Osteoblast (primary cell): Measurements from ENCODE around the gene DRD4. TPM values are rescaled to one million over a fixed set of nuclear protein-coding genes. Genes with fewer than 3 reads are reported as not detected.

ENCODE experiments used
- DNase-seq: peaks from one replicate; pipeline ENCODE4 v3.0.0; 2011; ENCODE audit warnings: low spot score, mixed read lengths; ENCODE audit not compliant: insufficient read length; ENCODE audit errors: missing footprints
- H2AFZ ChIP-seq: 2 replicates; pipeline ENCODE4 v1.6.0; 2011; ENCODE audit warnings: mild to moderate bottlenecking, low read length
- H3K27ac ChIP-seq: 2 replicates; pipeline ENCODE4 v1.5.1; 2011; ENCODE audit warnings: mild to moderate bottlenecking, low read depth, low read length, moderate library complexity
- H3K27me3 ChIP-seq: 2 replicates; pipeline ENCODE4 v1.6.0; 2012; ENCODE audit warnings: mild to moderate bottlenecking, control low read depth, inconsistent platforms, low read length, moderate library complexity; ENCODE audit not compliant: insufficient read depth
- H3K36me3 ChIP-seq: 2 replicates; pipeline ENCODE4 v1.5.1; 2011; ENCODE audit warnings: mild to moderate bottlenecking, low read length, control low read depth, moderate library complexity; ENCODE audit not compliant: insufficient read depth
- H3K4me1 ChIP-seq: 2 replicates; pipeline ENCODE4 v1.5.1; 2011; ENCODE audit warnings: mild to moderate bottlenecking, low read length, control low read depth, moderate library complexity; ENCODE audit not compliant: insufficient read depth
- H3K4me2 ChIP-seq: 2 replicates; pipeline ENCODE4 v1.6.0; 2011; ENCODE audit warnings: mild to moderate bottlenecking, low read length; ENCODE audit not compliant: insufficient read depth
- H3K4me3 ChIP-seq: fragments of 200-600 bp; sonication (generic); 3 replicates; pipeline ENCODE4 v1.5.1; 2012; ENCODE audit warnings: mild to moderate bottlenecking, low read length, inconsistent platforms; ENCODE audit not compliant: insufficient read depth
- H3K79me2 ChIP-seq: 2 replicates; pipeline ENCODE4 v1.6.0; 2012; ENCODE audit warnings: mild to moderate bottlenecking, low read length, control low read depth, inconsistent platforms; ENCODE audit not compliant: insufficient read depth
- H3K9me3 ChIP-seq: 2 replicates; pipeline ENCODE4 v1.5.1; 2011; ENCODE audit warnings: low read depth, low read length, control low read depth
- H4K20me1 ChIP-seq: 2 replicates; pipeline ENCODE4 v1.6.0; 2012; ENCODE audit warnings: mild to moderate bottlenecking, low read length, control low read depth; ENCODE audit not compliant: insufficient read depth
- CTCF ChIP-seq: IDR thresholded peaks from 2 replicates; pipeline ENCODE4 v1.5.1; 2011; ENCODE audit warnings: mild to moderate bottlenecking, low read depth, low read length, moderate library complexity; ENCODE audit errors: extremely low read depth
- total RNA-seq: library from RNA; depleted of rRNA; stranded (reverse); fragments of >200 nt; gene quantifications from 2 replicates; pipeline ENCODE4 v1.2.3, GENCODE V29; 2012

DRD4 gene
- total RNA-seq, 1 donor, result not detected

- H3K36me3 ChIP-seq, result no peaks in the 10 kb centered on the region
- H3K79me2 ChIP-seq, result no peaks in the 10 kb centered on the region
- no peak overlapping the region for H3K4me3 ChIP-seq
- no peak overlapping the region for H3K27ac ChIP-seq
- H2AFZ ChIP-seq, result no peak overlapping the region
- H3K4me1 ChIP-seq, result peaks cover 15% of the 10 kb centered on the region
- no peak for DNase-seq
- peaks cover 6% of the 10 kb centered on the region for H4K20me1 ChIP-seq
- H3K9me3 ChIP-seq, result no peaks in the 10 kb centered on the region
- H3K27me3 ChIP-seq, result no peaks in the 10 kb centered on the region
- no peak overlapping the region for H3K4me2 ChIP-seq
- TF ChIP-seq CTCF, result no peak
Measured at GRCh38 chr11:625636-626268, 11.3 kb upstream of the DRD4 start.

- Histone ChIP-seq H3K27ac (no peak within 1 kb of the TSS), H3K9me3 (no peaks in the 10 kb centered on the region), H4K20me1 (peaks cover 3% of the 10 kb centered on the region), H3K4me2 (no peak within 1 kb of the TSS), H3K4me1 (peaks cover 15% of the 10 kb centered on the region), H3K79me2 (no peaks in the 10 kb centered on the region), H3K36me3 (no peaks in the 10 kb centered on the region), H3K27me3 (no peaks in the 10 kb centered on the region), H2AFZ (no peak within 1 kb of the TSS), H3K4me3 (no peak within 1 kb of the TSS)
- DNase-seq, result no peak
- no peak for TF ChIP-seq CTCF
Measured at GRCh38 chr11:626475-627307, 10.4 kb upstream of the DRD4 start, which contains the start of gene SCT. TSS of gene SCT (minus strand) at chr11:627181. CDS start at chr11:627143, 38 bp downstream.

- Histone ChIP-seq H3K4me1 (peaks cover 15% of the 10 kb centered on the region), H2AFZ (no peak overlapping the region), H3K4me2 (no peak overlapping the region), H3K36me3 (no peaks in the 10 kb centered on the region), H4K20me1 (peaks cover 3% of the 10 kb centered on the region), H3K9me3 (no peaks in the 10 kb centered on the region), H3K27ac (no peak overlapping the region), H3K27me3 (no peaks in the 10 kb centered on the region), H3K4me3 (no peak overlapping the region), H3K79me2 (no peaks in the 10 kb centered on the region)
- DNase-seq, result no peak
- no peak for TF ChIP-seq CTCF
Measured at GRCh38 chr11:627308-627576, 9.8 kb upstream of the DRD4 start.

DNA sequence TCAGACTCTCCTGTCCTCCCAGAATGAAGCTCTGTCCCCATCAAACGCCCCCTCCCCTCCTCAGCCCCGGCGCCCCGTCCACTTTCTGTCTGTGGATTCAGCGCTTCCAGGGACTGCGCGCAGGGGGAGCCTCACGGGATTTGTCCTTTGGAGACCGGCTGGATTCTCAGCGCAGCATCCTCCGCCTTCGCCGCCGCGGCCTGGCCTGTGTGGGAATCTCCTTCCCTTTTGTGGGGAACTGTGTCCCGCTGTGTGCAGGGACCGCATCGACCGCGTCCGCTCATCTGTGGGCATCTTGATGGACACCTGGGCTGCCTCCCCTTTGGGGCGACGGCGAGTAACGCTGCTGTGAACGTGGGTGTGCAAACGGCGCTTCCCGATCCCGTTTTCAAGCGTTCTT is 9.0 kb upstream of the DRD4 start:
- Histone ChIP-seq H3K4me3 (peak overlapping the region; percentile 14), H3K27ac (peak overlapping the region; percentile 34), H3K27me3 (no peaks in the 10 kb centered on the region), H3K4me1 (peaks cover 15% of the 10 kb centered on the region), H3K36me3 (no peaks in the 10 kb centered on the region), H3K4me2 (peak overlapping the region; percentile 66), H3K79me2 (no peaks in the 10 kb centered on the region), H3K9me3 (no peaks in the 10 kb centered on the region), H2AFZ (peak overlapping the region; percentile 16), H4K20me1 (peaks cover 3% of the 10 kb centered on the region)
- no peak for DNase-seq
- no peak for TF ChIP-seq CTCF
